Right lobe of liver (tissue), 4 donors: Measurements from ENCODE around the gene REEP3.

Source experiments
- CTCF ChIP-seq, 4 donors: fragments of 200-600 bp in 3 of 4; fragments of 450-650 bp in 1 of 4; IDR thresholded peaks; one replicate each; pipeline versions ENCODE4 v1.5.1 to v1.8.0; 2016 to 2022; ENCODE audit warnings: antibody characterized with exemption in 4 of 4, mild to moderate bottlenecking in 2 of 4
- POLR2A ChIP-seq: fragments of 450-650 bp; IDR thresholded peaks from one replicate; pipeline ENCODE4 v1.6.1; 2017; ENCODE audit warnings: antibody characterized with exemption, mild to moderate bottlenecking
- donor health status: DM: no; HTN: no; CAD: no.
- donor health status: DM: no; HTN: no; CAD: no.
- donor health status: DM: no; HTN: yes; CAD: no.

- peak; percentile 79 for TF ChIP-seq POLR2A
- no peak for TF ChIP-seq CTCF (IDR thresholded peaks at IDR 0.05)
Measured at GRCh38 chr10:63521416-63522276, 445 bp downstream of the REEP3 start.
